K562 (cell line): ENCODE results near the gene ETNK2. TPM values are rescaled to one million over a fixed set of nuclear protein-coding genes. Genes with fewer than 3 reads are reported as not detected.

Source experiments
- ATAC-seq: fragments of 200-7000 bp; cut with Tn5 transposase; 3 replicates; pipeline ENCODE4 v1.9.1; 2020; ENCODE audit warnings: moderate library complexity
- BruUV-seq: library from RNA; stranded (reverse); fragments of 400-500 nt; replicated peaks from 2 replicates; lab custom pipeline; 2021; lab: Mats Ljungman, UMichigan
- CTCF ChIA-PET: fragments of 300-600 bp; formaldehyde crosslinking; extraction: SDS; loops from one replicate; lab custom pipeline; 2021; ENCODE audit warnings: low intra/inter-chr PET ratio; lab: Yijun Ruan, JAX
- POLR2A ChIA-PET: fragments of 300-600, 350-650 bp; sonication (Branson Sonifier 250); formaldehyde crosslinking; extraction: SDS; loops from one replicate; lab custom pipeline; 2021; ENCODE audit warnings: antibody characterized with exemption, inconsistent platforms; lab: Yijun Ruan, JAX
- DNase-seq, 4 experiments: peaks; one replicate each; pipeline versions ENCODE4 v3.0.0 to v3.0.0-alpha.2; 2011 to 2018; ENCODE audit warnings: low spot score in 3 of 4, mixed read lengths in 3 of 4; ENCODE audit errors: extremely low read depth in 1 of 4
- FAIRE-seq: peaks from 2 replicates; lab custom pipeline; 2011; peaks lifted over from hg19 to GRCh38; lab: Jason Lieb, UNC
- H2AFZ ChIP-seq: 2 replicates; pipeline ENCODE4 v1.6.0; 2011; ENCODE audit warnings: low read depth, low read length, control low read depth, inconsistent platforms
- H3K27ac ChIP-seq: fragments of 200-600 bp; 3 replicates; pipeline ENCODE4 v1.8.0; 2011; ENCODE audit warnings: low read depth, mild to moderate bottlenecking, control low read depth, inconsistent platforms, low read length, moderate library complexity, mixed read lengths; ENCODE audit errors: extremely low read depth
- H3K27me3 ChIP-seq, 2 experiments: fragments of 300-600 bp in 1 of 2; 2 replicates in 1 of 2; 3 replicates in 1 of 2; pipeline versions ENCODE4 v1.6.0 to v1.8.0; 2011; ENCODE audit warnings: inconsistent platforms in 2 of 2, low read length in 2 of 2, mild to moderate bottlenecking in 1 of 2, mixed read lengths in 1 of 2, moderate library complexity in 1 of 2; ENCODE audit not compliant: control insufficient read depth in 2 of 2, insufficient read depth in 2 of 2
- H3K36me3 ChIP-seq: fragments of 300-600 bp; 3 replicates; pipeline ENCODE4 v1.8.0; 2011; ENCODE audit warnings: mild to moderate bottlenecking, low read length, inconsistent platforms; ENCODE audit not compliant: control insufficient read depth, insufficient read depth
- H3K4me1 ChIP-seq, 2 experiments: fragments of 200-600 bp in 1 of 2; replicated peaks in 1 of 2; 2 replicates in 1 of 2; 3 replicates in 1 of 2; pipeline versions ENCODE4 v1.5.1 to v1.8.0; 2011; ENCODE audit warnings: inconsistent platforms in 2 of 2, low read length in 2 of 2, mild to moderate bottlenecking in 1 of 2, mixed read lengths in 1 of 2, moderate library complexity in 1 of 2; ENCODE audit not compliant: control insufficient read depth in 2 of 2, insufficient read depth in 2 of 2
- H3K4me2 ChIP-seq: 2 replicates; pipeline ENCODE4 v1.6.1; 2011; ENCODE audit warnings: low read length, control low read depth, inconsistent platforms, mixed read lengths; ENCODE audit not compliant: insufficient read depth
- H3K4me3 ChIP-seq: fragments of 200-600 bp; sonication (generic), shearing (Covaris generic); 2 replicates; pipeline ENCODE4 v1.5.1; 2016; ENCODE audit warnings: control low read depth, inconsistent platforms
- H3K79me2 ChIP-seq: fragments of 200-600 bp; 3 replicates; pipeline ENCODE4 v1.8.0; 2011; ENCODE audit warnings: low read length, inconsistent platforms; ENCODE audit not compliant: control insufficient read depth, insufficient read depth
- H3K9ac ChIP-seq, 2 experiments: 2 replicates each; pipeline versions ENCODE4 v1.6.0 to v1.6.1; 2011; ENCODE audit warnings: low read depth in 2 of 2, low read length in 2 of 2, control low read depth in 1 of 2, inconsistent platforms in 1 of 2, mild to moderate bottlenecking in 1 of 2, mixed read lengths in 1 of 2; ENCODE audit not compliant: insufficient read depth in 1 of 2
- H3K9me1 ChIP-seq: one replicate; pipeline ENCODE4 v1.6.0; 2011; ENCODE audit warnings: inconsistent platforms, mild to moderate bottlenecking, low read length, moderate library complexity; ENCODE audit not compliant: control insufficient read depth, insufficient read depth
- H3K9me3 ChIP-seq: replicated peaks from 2 replicates; pipeline ENCODE4 v1.5.1; 2011; ENCODE audit warnings: low read depth, low read length, inconsistent platforms; ENCODE audit not compliant: control insufficient read depth, insufficient read depth
- H4K20me1 ChIP-seq: replicated peaks from 2 replicates; pipeline ENCODE4 v1.6.1; 2011; ENCODE audit warnings: low read length, inconsistent platforms, mixed read lengths; ENCODE audit not compliant: control insufficient read depth, insufficient read depth
- HDAC8 ChIP-seq: fragments of 450-650 bp; IDR thresholded peaks from 2 replicates; pipeline ENCODE4 v1.6.1; 2016; ENCODE audit warnings: mild to moderate bottlenecking, missing genetic modification characterization, moderate library complexity, missing compliant biosample characterization
- ILF3 ChIP-seq: fragments of 450-650 bp; IDR thresholded peaks from 2 replicates; pipeline ENCODE4 v1.6.1; 2018; ENCODE audit warnings: antibody characterized with exemption, mild to moderate bottlenecking, moderate library complexity, borderline replicate concordance
- NFIC ChIP-seq: fragments of 450-650 bp; IDR thresholded peaks from 2 replicates; pipeline ENCODE4 v1.6.1; 2017; ENCODE audit warnings: mild to moderate bottlenecking, inconsistent platforms
- POLR2H ChIP-seq: IDR thresholded peaks from 2 replicates; pipeline ENCODE4 v1.6.1; 2016; ENCODE audit warnings: missing genetic modification characterization, low read depth, mild to moderate bottlenecking, control low read depth, missing compliant biosample characterization, moderate library complexity
- RAD21 ChIP-seq, 2 experiments: fragments of 250-450 bp in 1 of 2; fragments of 450-650 bp in 1 of 2; sonication (Bioruptor Pico) in 1 of 2; formaldehyde crosslinking in 1 of 2; IDR thresholded peaks in 1 of 2; conservative IDR thresholded peaks in 1 of 2; 2 replicates each; pipeline versions ENCODE4 v1.4.0 to v1.8.0; 2020 to 2022; ENCODE audit warnings: mild to moderate bottlenecking in 2 of 2, moderate library complexity in 1 of 2
- RBM25 ChIP-seq: fragments of 200-400 bp; formaldehyde crosslinking; IDR thresholded peaks from 2 replicates; pipeline ENCODE4 v1.6.1; 2018; ENCODE audit warnings: low read length, low read depth, moderate library complexity; ENCODE audit not compliant: severe bottlenecking
- TEAD1 ChIP-seq, 2 experiments: fragments of 450-650 bp in 1 of 2; sonication (generic) in 1 of 2; formaldehyde crosslinking; IDR thresholded peaks; 2 replicates each; pipeline versions ENCODE4 v1.4.0 to v1.8.0; 2020 to 2022; ENCODE audit warnings: mild to moderate bottlenecking in 2 of 2, missing genetic modification reagents in 1 of 2
- ZBED1 ChIP-seq: IDR thresholded peaks from 2 replicates; pipeline ENCODE4 v1.6.1; 2014
- WGBS: fragments of 100-300 bp; shearing (Covaris generic); methylation state at CpG from one replicate; pipeline ENCODE4 v1.1.6; 2016; ENCODE audit warnings: low coverage, mixed read lengths; ENCODE audit not compliant: insufficient coverage; ENCODE audit errors: missing lambda C conversion rate; 5-methylcytosine and 5-hydroxymethylcytosine counted together
- in situ Hi-C: fragments of 300-500 bp; cut with MboI; formaldehyde crosslinking; loops from 4 replicates; pipeline ENCODE4 v1.15.0; 2018; ENCODE audit warnings: inconsistent platforms, mixed read lengths
- intact Hi-C: fragments of 100-400 bp; cut with micrococcal nuclease; formaldehyde crosslinking; loops from 2 replicates; pipeline ENCODE4 v1.14.2; 2022
- polyA plus RNA-seq, 8 experiments: library from polyadenylated mRNA; depleted of rRNA in 4 of 8; stranded (reverse) in 5 of 8; unstranded in 3 of 8; fragments of >200 nt; fragmentation: Nextera tagmentation in 2 of 8; fragmentation: Illumina TruSeq in 1 of 8; extraction: Ambion mirVana in 2 of 8; extraction: Trizol in 1 of 8; gene quantifications; 2 replicates each; pipeline versions ENCODE4 v1.2.1 to v1.2.3, GENCODE V29; 2011 to 2014; ENCODE audit warnings: inconsistent platforms in 1 of 8, missing spikeins in 1 of 8
- total RNA-seq, 7 experiments: library from RNA; depleted of rRNA in 6 of 7; stranded (reverse); fragments of >200 nt in 6 of 7; fragmentation: Illumina TruSeq in 2 of 7; extraction: Trizol in 2 of 7; gene quantifications; 2 replicates each; pipeline versions ENCODE4 v1.2.1 to v1.2.3, GENCODE V29; 2011 to 2021; ENCODE audit warnings: low replicate concordance in 1 of 7
- TF ChIP-seq, protein P1 (sequence below): sonication (generic); formaldehyde crosslinking; IDR thresholded peaks from 2 replicates; pipeline ENCODE4 v1.8.0; 2022; ENCODE audit warnings: mild to moderate bottlenecking, missing genetic modification reagents
- TF ChIP-seq, protein P2 (sequence below): sonication (generic); formaldehyde crosslinking; IDR thresholded peaks from 2 replicates; pipeline ENCODE4 v1.8.1; 2023; ENCODE audit warnings: mild to moderate bottlenecking, missing genetic modification reagents, moderate library complexity
- TF ChIP-seq, protein P3 (sequence below): sonication (generic); formaldehyde crosslinking; IDR thresholded peaks from 2 replicates; pipeline ENCODE4 v1.8.0; 2022; ENCODE audit warnings: missing genetic modification reagents, mild to moderate bottlenecking, borderline replicate concordance
- TF ChIP-seq, protein P4 (sequence below): sonication (generic); formaldehyde crosslinking; IDR thresholded peaks from 2 replicates; pipeline ENCODE4 v1.9.0; 2022; ENCODE audit warnings: mild to moderate bottlenecking, missing genetic modification reagents
- TF ChIP-seq, protein P5 (sequence below): fragments of 450-650 bp; conservative IDR thresholded peaks from 2 replicates; pipeline ENCODE4 v1.6.1; 2016; ENCODE audit warnings: missing genetic modification characterization, low read depth, mild to moderate bottlenecking, control low read depth, missing compliant biosample characterization

ETNK2 gene
- total and polyA plus RNA-seq, 9 of the 15 experiments (the other 6 are each of a cell fraction or from before 2014, with no cell fraction given) = 0.03 to 0.38 (median 0.13) TPM; not detected in 4

DNA sequence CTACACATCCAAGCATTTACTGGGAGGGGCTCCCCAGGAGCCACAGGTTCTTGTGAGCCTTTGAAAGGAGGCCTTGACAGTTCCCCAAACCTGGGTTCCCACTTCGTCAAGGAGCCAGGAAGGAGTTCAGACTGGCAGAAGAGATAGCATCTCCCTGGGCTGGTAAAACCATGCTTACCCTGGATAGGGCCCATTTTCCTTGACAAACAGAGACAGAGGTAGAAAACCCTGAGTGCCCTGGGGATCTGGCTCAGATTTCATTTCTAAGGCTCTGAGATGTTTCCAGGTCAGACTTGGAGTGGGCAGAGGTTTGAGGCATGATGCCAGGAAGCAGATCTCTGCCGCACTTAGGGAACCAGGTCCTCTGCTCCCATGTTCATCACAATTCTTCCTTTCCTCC is 2.7 kb downstream of the ETNK2 start:
- no peak for FAIRE-seq
- no peaks in the 10 kb centered on the region for H3K9me3 ChIP-seq
- DNase-seq = no peak
- H3K27me3 ChIP-seq = peaks cover 16 to 51% of the 10 kb centered on the region in 2 experiments
- no peaks in the 10 kb centered on the region for H3K36me3 ChIP-seq
- no peak overlapping the region for H3K9ac ChIP-seq
- ChIA-PET CTCF (no interaction called here), POLR2A (interaction anchor here (0.6 kb wide), 1 partner anchor 67 kb away, joined by 3 read pairs; no protein-coding TSS in a partner anchor)
- H3K79me2 ChIP-seq = no peaks in the 10 kb centered on the region
- no peak for ATAC-seq
- in situ Hi-C loops = no loop called here
- no peak overlapping the region for H3K27ac ChIP-seq
- no peak overlapping the region for H2AFZ ChIP-seq
- H4K20me1 ChIP-seq = peaks cover 19% of the 10 kb centered on the region
- H3K9me1 ChIP-seq = no peaks in the 10 kb centered on the region
- intact Hi-C loops = no loop called here
- 3% methylated on average over 2 of the region's 2 CpGs for WGBS
- BruUV-seq = no TSS peak
- peaks cover 0 to 21% of the 10 kb centered on the region in 2 experiments; a peak in 2 of 5 replicates for H3K4me1 ChIP-seq
- no peak overlapping the region for H3K4me2 ChIP-seq
- TF ChIP-seq RAD21 (CRISPR knock-in tag; conservative IDR thresholded peaks at IDR 0.05 in 1 of 2, IDR thresholded peaks at IDR 0.05 in 1 of 2) = no peak
- TF ChIP-seq, protein P1, sequence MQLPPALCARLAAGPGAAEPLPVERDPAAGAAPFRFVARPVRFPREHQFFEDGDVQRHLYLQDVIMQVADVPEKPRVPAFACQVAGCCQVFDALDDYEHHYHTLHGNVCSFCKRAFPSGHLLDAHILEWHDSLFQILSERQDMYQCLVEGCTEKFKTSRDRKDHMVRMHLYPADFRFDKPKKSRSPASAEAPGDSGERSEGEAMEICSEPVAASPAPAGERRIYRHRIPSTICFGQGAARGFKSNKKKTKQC = no peak
- TF ChIP-seq, protein P2, sequence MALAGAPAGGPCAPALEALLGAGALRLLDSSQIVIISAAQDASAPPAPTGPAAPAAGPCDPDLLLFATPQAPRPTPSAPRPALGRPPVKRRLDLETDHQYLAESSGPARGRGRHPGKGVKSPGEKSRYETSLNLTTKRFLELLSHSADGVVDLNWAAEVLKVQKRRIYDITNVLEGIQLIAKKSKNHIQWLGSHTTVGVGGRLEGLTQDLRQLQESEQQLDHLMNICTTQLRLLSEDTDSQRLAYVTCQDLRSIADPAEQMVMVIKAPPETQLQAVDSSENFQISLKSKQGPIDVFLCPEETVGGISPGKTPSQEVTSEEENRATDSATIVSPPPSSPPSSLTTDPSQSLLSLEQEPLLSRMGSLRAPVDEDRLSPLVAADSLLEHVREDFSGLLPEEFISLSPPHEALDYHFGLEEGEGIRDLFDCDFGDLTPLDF (CRISPR knock-in tag) = no peak
- TF ChIP-seq, protein P3, sequence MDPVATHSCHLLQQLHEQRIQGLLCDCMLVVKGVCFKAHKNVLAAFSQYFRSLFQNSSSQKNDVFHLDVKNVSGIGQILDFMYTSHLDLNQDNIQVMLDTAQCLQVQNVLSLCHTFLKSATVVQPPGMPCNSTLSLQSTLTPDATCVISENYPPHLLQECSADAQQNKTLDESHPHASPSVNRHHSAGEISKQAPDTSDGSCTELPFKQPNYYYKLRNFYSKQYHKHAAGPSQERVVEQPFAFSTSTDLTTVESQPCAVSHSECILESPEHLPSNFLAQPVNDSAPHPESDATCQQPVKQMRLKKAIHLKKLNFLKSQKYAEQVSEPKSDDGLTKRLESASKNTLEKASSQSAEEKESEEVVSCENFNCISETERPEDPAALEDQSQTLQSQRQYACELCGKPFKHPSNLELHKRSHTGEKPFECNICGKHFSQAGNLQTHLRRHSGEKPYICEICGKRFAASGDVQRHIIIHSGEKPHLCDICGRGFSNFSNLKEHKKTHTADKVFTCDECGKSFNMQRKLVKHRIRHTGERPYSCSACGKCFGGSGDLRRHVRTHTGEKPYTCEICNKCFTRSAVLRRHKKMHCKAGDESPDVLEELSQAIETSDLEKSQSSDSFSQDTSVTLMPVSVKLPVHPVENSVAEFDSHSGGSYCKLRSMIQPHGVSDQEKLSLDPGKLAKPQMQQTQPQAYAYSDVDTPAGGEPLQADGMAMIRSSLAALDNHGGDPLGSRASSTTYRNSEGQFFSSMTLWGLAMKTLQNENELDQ = no peak
- TF ChIP-seq POLR2H (tag) = no peak
- no peak for TF ChIP-seq ILF3
- TF ChIP-seq, protein P4, sequence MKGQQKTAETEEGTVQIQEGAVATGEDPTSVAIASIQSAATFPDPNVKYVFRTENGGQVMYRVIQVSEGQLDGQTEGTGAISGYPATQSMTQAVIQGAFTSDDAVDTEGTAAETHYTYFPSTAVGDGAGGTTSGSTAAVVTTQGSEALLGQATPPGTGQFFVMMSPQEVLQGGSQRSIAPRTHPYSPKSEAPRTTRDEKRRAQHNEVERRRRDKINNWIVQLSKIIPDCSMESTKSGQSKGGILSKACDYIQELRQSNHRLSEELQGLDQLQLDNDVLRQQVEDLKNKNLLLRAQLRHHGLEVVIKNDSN = no peak
- TF ChIP-seq ZBED1 = no peak
- TF ChIP-seq TEAD1 (CRISPR knock-in tag; IDR thresholded peaks at IDR 0.05) = no peak
- no peak for TF ChIP-seq NFIC
- TF ChIP-seq, protein P5, sequence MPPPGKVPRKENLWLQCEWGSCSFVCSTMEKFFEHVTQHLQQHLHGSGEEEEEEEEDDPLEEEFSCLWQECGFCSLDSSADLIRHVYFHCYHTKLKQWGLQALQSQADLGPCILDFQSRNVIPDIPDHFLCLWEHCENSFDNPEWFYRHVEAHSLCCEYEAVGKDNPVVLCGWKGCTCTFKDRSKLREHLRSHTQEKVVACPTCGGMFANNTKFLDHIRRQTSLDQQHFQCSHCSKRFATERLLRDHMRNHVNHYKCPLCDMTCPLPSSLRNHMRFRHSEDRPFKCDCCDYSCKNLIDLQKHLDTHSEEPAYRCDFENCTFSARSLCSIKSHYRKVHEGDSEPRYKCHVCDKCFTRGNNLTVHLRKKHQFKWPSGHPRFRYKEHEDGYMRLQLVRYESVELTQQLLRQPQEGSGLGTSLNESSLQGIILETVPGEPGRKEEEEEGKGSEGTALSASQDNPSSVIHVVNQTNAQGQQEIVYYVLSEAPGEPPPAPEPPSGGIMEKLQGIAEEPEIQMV (tag) = no peak
- no peak for TF ChIP-seq HDAC8 (tag)
- TF ChIP-seq RBM25 = no peak
- H3K4me3 ChIP-seq = no peak overlapping the region
